ENCODE results near the gene CPEB4.

- TF ChIP-seq POLR2A (IDR thresholded peaks at IDR 0.05) (no peak), CTCF (IDR thresholded peaks at IDR 0.05) (no peak)
Observed at GRCh38 chr5:173963182-173963838, 75.2 kb downstream of the CPEB4 start.

Measured in uterus (tissue), 2 donors.